Panc1 (cell line): Measurements from ENCODE around the gene BICRA.

Source experiments
- POLR2AphosphoS5 ChIP-seq: IDR thresholded peaks from 2 replicates; pipeline ENCODE4 v1.6.1; 2012; ENCODE audit warnings: mild to moderate bottlenecking, low read depth, low read length, moderate library complexity
- TCF7L2 ChIP-seq: IDR thresholded peaks from 2 replicates; pipeline ENCODE4 v1.6.1; 2011; ENCODE audit warnings: mild to moderate bottlenecking, low read depth, low read length, inconsistent platforms
- TF ChIP-seq, protein P1 (sequence below): fragments of 450-650 bp; IDR thresholded peaks from 2 replicates; pipeline ENCODE4 v1.5.1; 2017; ENCODE audit warnings: mild to moderate bottlenecking

DNA sequence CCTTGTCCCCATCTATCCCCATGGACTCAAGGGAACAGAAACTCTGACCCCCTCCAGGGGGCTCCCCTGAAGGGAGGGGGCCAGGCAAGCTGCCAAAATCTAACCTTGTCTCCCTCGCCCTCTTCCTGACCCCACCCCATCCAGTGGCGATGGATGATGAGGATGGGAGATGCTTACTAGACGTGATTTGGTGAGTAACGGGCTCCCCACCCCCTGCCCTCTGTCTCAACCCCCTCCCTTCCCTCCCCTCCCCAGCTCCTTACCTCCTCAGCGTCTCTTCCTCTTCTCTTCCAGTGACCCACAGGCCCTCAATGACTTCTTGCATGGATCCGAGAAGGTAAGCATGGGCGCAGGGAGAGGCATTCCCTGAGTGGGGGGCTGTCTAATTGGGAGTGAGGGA lies 64.5 kb downstream of the BICRA start:
- TF ChIP-seq, protein P1, sequence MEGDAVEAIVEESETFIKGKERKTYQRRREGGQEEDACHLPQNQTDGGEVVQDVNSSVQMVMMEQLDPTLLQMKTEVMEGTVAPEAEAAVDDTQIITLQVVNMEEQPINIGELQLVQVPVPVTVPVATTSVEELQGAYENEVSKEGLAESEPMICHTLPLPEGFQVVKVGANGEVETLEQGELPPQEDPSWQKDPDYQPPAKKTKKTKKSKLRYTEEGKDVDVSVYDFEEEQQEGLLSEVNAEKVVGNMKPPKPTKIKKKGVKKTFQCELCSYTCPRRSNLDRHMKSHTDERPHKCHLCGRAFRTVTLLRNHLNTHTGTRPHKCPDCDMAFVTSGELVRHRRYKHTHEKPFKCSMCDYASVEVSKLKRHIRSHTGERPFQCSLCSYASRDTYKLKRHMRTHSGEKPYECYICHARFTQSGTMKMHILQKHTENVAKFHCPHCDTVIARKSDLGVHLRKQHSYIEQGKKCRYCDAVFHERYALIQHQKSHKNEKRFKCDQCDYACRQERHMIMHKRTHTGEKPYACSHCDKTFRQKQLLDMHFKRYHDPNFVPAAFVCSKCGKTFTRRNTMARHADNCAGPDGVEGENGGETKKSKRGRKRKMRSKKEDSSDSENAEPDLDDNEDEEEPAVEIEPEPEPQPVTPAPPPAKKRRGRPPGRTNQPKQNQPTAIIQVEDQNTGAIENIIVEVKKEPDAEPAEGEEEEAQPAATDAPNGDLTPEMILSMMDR = no peak
- TF ChIP-seq TCF7L2 (no peak), POLR2AphosphoS5 (no peak)
